ENCODE results near the gene H1-8.

The H1-8 gene

GRCh38 chr3:129594907-129595390 is 52.0 kb downstream of the H1-8 start:
- no peak for DNase-seq

GRCh38 chr3:129595544-129596193 is 52.7 kb downstream of the H1-8 start:
- DNase-seq: no peak

- peak; percentile 96 for DNase-seq
These were observed 53.5 kb downstream of the H1-8 start for GRCh38 chr3:129596194-129597086.

GRCh38 chr3:129597087-129597999 is 54.4 kb downstream of the H1-8 start:
- DNase-seq: peak; percentile 49

GRCh38 chr3:129598000-129598381 is 55.0 kb downstream of the H1-8 start:
- DNase-seq: peak; percentile 40

- no peak for DNase-seq
These were observed 55.5 kb downstream of the H1-8 start for GRCh38 chr3:129598484-129598883.

- DNase-seq: no peak
These were observed 56.1 kb downstream of the H1-8 start for GRCh38 chr3:129599073-129599472.

- peak; percentile 70 for DNase-seq
These were observed 56.6 kb downstream of the H1-8 start for GRCh38 chr3:129599607-129600006.

- no peak for DNase-seq
These were observed 57.4 kb downstream of the H1-8 start for GRCh38 chr3:129600348-129600747.

All from fibroblast of skin of abdomen (primary cell).